Spleen (tissue), 11 donors: ENCODE measurements around the gene DHTKD1. TPM values are rescaled to one million over a fixed set of nuclear protein-coding genes. Genes with fewer than 3 reads are reported as not detected.

Experiments
- DNase-seq: peaks from one replicate; pipeline ENCODE4 v3.0.0-alpha.2; 2020
- H3K27ac ChIP-seq, 8 donors: fragments of 200-600 bp; sonication (generic) in 7 of 8; 1 replicate in 4 of 8; 2 replicates in 4 of 8; pipeline versions ENCODE4 v1.5.0 to v1.8.0; 2016 to 2021; ENCODE audit warnings: inconsistent platforms in 4 of 8, mild to moderate bottlenecking in 4 of 8, moderate library complexity in 1 of 8
- H3K27me3 ChIP-seq, 7 donors: fragments of 200-600 bp; sonication (generic) in 6 of 7; replicated peaks in 1 of 7; 1 replicate in 4 of 7; 2 replicates in 3 of 7; pipeline versions ENCODE4 v1.5.0 to v1.8.0; 2016 to 2021; ENCODE audit warnings: inconsistent platforms in 3 of 7, mild to moderate bottlenecking in 1 of 7
- H3K36me3 ChIP-seq, 6 donors: fragments of 200-600 bp; sonication (generic) in 5 of 6; 1 replicate in 4 of 6; 2 replicates in 2 of 6; pipeline versions ENCODE4 v1.5.0 to v1.8.0; 2016 to 2021; ENCODE audit warnings: inconsistent platforms in 2 of 6
- H3K4me1 ChIP-seq, 6 donors: fragments of 200-600 bp; sonication (generic) in 5 of 6; 1 replicate in 3 of 6; 2 replicates in 3 of 6; pipeline versions ENCODE4 v1.5.0 to v1.8.0; 2016 to 2021; ENCODE audit warnings: inconsistent platforms in 3 of 6
- H3K4me3 ChIP-seq, 8 donors: fragments of 200-600 bp; sonication (generic) in 7 of 8; 1 replicate in 4 of 8; 2 replicates in 4 of 8; pipeline versions ENCODE4 v1.5.0 to v1.8.0; 2016 to 2021; ENCODE audit warnings: inconsistent platforms in 4 of 8, mild to moderate bottlenecking in 4 of 8, moderate library complexity in 2 of 8
- H3K9me3 ChIP-seq, 8 donors: fragments of 200-600 bp; sonication (generic) in 7 of 8; 1 replicate in 4 of 8; 2 replicates in 4 of 8; pipeline versions ENCODE4 v1.5.0 to v1.8.0; 2016 to 2021; ENCODE audit warnings: inconsistent platforms in 4 of 8
- POLR2A ChIP-seq, 3 donors: fragments of 450-650 bp; IDR thresholded peaks; one replicate each; pipeline ENCODE4 v1.5.1; 2017; ENCODE audit warnings: antibody characterized with exemption in 3 of 3, mild to moderate bottlenecking in 1 of 3
- POLR2AphosphoS5 ChIP-seq, 3 donors: sonication (generic); formaldehyde crosslinking; IDR thresholded peaks; one replicate each; pipeline ENCODE4 v1.5.1; 2017; ENCODE audit warnings: antibody characterized with exemption in 3 of 3
- WGBS, 5 donors: extraction: QIAGEN DNeasy Blood & Tissue Kit in 3 of 5; methylation state at CpG; one replicate each; pipeline versions ENCODE4 v1.1.5 to v1.1.7; 2013 to 2018; 5-methylcytosine and 5-hydroxymethylcytosine counted together
- intact Hi-C: fragments of 100-400 bp; cut with DNase I; formaldehyde crosslinking; loops from one replicate; pipeline ENCODE4 v1.15.0; 2023; ENCODE audit warnings: low total_unique reads
- polyA plus RNA-seq, 3 donors: library from polyadenylated mRNA; stranded (reverse); fragments of 200-250 nt; gene quantifications; one replicate each; pipeline ENCODE4 v1.2.1, GENCODE V29; 2013
- total RNA-seq, 7 donors: library from RNA; depleted of rRNA in 3 of 7; stranded (reverse); fragments of >200 nt in 3 of 7; fragmentation: NEBNext Ultra II Directional in 4 of 7; extraction: Animal tissue kit (Norgen Biotek cat#: 25700) in 4 of 7; gene quantifications; one replicate each; pipeline versions ENCODE4 v1.1.0 to v1.2.1, GENCODE V29; 2016 to 2021
- TF ChIP-seq, protein P1 (sequence below), 11 experiments: fragments of 200-600 bp in 7 of 11; fragments of 450-650 bp in 4 of 11; sonication (generic) in 4 of 11; IDR thresholded peaks in 8 of 11; conservative IDR thresholded peaks in 3 of 11; 1 replicate in 7 of 11; 2 replicates in 4 of 11; pipeline versions ENCODE4 v1.4.0 to v1.8.0; 2016 to 2021; ENCODE audit warnings: antibody characterized with exemption in 11 of 11, inconsistent platforms in 4 of 11, mild to moderate bottlenecking in 1 of 11
- donor health status: healthy with polysubstance abuse.
- donor health status: DM: no; HTN: no; CAD: no; lungs with moderate emphysema.
- donor health status: DM: no; HTN: no; CAD: no.
- donor health status: Bipolar disorder and iron deficiency.
- donor health status: healthy.
- donor health status: DM: no; HTN: no; CAD: no.
- donor health status: DM: yes; HTN: yes; CAD: no.

Gene DHTKD1
- total and polyA plus RNA-seq, 10 donors, result 7.4 to 36.6 (median 27.6) TPM

DNA sequence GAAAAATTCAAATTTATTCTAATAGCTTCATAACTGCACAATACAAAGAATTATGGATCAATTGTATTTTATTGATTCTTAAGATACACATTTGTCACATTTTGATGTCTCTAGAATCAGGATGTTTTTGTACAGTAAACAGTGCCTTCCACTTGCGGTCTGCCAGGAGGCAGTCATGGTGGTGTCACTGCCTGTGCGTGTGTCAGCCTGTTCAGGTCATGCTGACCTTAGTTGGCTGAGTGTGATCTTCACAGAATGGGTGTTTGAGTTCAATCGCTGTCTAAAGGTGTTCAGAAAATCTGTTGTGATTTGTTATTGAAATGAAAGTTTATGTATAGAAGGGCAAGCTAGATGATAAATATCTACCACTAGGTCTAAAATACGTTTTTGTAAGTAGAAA, 81.4 kb downstream of the DHTKD1 start:
- intact Hi-C loops, result no loop called here
- no peak overlapping the region for H3K4me3 ChIP-seq
- no peak for TF ChIP-seq POLR2A (IDR thresholded peaks at IDR 0.05)
- TF ChIP-seq, protein P1, sequence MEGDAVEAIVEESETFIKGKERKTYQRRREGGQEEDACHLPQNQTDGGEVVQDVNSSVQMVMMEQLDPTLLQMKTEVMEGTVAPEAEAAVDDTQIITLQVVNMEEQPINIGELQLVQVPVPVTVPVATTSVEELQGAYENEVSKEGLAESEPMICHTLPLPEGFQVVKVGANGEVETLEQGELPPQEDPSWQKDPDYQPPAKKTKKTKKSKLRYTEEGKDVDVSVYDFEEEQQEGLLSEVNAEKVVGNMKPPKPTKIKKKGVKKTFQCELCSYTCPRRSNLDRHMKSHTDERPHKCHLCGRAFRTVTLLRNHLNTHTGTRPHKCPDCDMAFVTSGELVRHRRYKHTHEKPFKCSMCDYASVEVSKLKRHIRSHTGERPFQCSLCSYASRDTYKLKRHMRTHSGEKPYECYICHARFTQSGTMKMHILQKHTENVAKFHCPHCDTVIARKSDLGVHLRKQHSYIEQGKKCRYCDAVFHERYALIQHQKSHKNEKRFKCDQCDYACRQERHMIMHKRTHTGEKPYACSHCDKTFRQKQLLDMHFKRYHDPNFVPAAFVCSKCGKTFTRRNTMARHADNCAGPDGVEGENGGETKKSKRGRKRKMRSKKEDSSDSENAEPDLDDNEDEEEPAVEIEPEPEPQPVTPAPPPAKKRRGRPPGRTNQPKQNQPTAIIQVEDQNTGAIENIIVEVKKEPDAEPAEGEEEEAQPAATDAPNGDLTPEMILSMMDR (IDR thresholded peaks at IDR 0.05 in 8 of 11, conservative IDR thresholded peaks at IDR 0.05 in 3 of 11), result no peak
- TF ChIP-seq POLR2AphosphoS5 (IDR thresholded peaks at IDR 0.05), result no peak
- no peak overlapping the region for H3K27ac ChIP-seq
- no peaks in the 10 kb centered on the region for H3K4me1 ChIP-seq
- peaks cover 0 to 95% (median 20%) of the 10 kb centered on the region in 6 donors for H3K36me3 ChIP-seq
- no peaks in the 10 kb centered on the region for H3K27me3 ChIP-seq
- no peaks in the 10 kb centered on the region for H3K9me3 ChIP-seq
- 72 to 89% (median 80%) methylated on average over 4 of the region's 4 CpGs for WGBS, 5 donors
- no peak for DNase-seq

DNA sequence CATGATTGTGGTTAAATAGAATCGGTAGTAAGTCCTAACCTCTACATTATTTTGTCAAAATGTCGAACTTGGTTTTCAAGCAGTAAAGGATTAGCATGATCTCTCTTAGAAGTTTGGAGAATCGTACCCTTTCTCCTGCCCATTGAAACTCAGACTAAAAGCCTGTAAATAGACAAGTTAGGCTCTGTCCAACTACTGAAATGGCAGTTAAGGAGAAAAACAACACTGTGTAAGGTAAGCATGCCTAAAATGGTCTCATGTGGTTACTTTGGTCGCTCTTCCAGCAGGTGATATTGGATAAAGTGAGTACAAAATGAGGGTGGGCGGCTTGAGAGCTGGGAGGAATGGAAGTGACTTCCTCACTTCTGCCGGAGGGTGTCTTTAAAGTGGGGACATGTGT, 85.8 kb downstream of the DHTKD1 start:
- 88 to 96% (median 94%) methylated on average over 6 of the region's 6 CpGs for WGBS, 5 donors
- H3K9me3 ChIP-seq, result no peaks in the 10 kb centered on the region
- H3K4me3 ChIP-seq, result no peak overlapping the region
- intact Hi-C loops, result no loop called here
- H3K36me3 ChIP-seq, result peaks cover 0 to 96% (median 28%) of the 10 kb centered on the region in 6 donors
- TF ChIP-seq POLR2AphosphoS5 (IDR thresholded peaks at IDR 0.05), result no peak
- TF ChIP-seq POLR2A (IDR thresholded peaks at IDR 0.05), result no peak
- TF ChIP-seq, protein P1 (IDR thresholded peaks at IDR 0.05 in 8 of 11, conservative IDR thresholded peaks at IDR 0.05 in 3 of 11), result no peak
- H3K4me1 ChIP-seq, result peaks cover 0 to 9% (median 0%) of the 10 kb centered on the region in 6 donors
- no peaks in the 10 kb centered on the region for H3K27me3 ChIP-seq
- no peak overlapping the region for H3K27ac ChIP-seq
- no peak for DNase-seq

DNA sequence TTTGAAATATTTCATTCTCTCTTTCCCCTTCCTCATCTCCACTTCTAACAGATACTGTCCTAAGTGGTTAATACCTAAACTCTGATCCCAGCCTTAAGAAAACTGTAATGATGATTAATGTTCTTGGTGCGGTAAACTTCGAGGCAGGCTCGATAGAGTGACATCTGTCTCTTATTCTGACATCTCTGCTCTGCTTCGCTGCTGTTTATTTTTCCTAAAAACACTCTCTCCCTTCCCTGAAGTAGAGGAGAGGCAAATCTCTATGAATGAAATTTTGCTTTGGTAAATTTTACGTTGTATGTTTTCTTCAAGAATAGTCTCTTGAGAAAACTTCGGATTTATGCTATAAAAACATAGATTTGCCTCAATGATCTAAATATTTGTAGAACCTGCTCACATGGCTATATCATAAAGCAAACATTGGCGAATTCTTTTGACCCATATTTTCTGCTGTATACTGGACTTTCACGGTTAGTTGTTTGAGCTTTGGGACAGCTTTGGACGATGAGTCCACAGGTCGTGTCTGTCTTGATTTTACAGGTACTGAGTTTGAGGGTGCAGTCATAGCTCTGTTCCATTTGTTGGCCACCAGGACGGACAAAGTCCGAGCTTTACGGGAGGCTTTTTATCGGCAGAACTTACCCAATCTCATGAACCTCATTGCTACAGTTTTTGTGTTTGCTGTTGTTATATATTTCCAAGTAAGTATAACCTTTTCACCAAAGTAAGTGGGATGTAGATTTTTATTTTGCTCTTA, 87.8 kb downstream of the DHTKD1 start:
- Histone ChIP-seq H3K4me3 (no peak overlapping the region), H3K36me3 (peaks cover 0 to 95% (median 34%) of the 10 kb centered on the region in 6 donors), H3K27me3 (no peaks in the 10 kb centered on the region), H3K9me3 (no peaks in the 10 kb centered on the region), H3K27ac (no peak overlapping the region), H3K4me1 (peaks cover 0 to 9% (median 0%) of the 10 kb centered on the region in 6 donors)
- 90 to 96% (median 94%) methylated on average over 14 of the region's 14 CpGs for WGBS, 5 donors
- DNase-seq, result no peak
- intact Hi-C loops, result no loop called here
- TF ChIP-seq POLR2AphosphoS5 (IDR thresholded peaks at IDR 0.05), result no peak
- TF ChIP-seq, protein P1 (IDR thresholded peaks at IDR 0.05 in 8 of 11, conservative IDR thresholded peaks at IDR 0.05 in 3 of 11), result no peak

DNA sequence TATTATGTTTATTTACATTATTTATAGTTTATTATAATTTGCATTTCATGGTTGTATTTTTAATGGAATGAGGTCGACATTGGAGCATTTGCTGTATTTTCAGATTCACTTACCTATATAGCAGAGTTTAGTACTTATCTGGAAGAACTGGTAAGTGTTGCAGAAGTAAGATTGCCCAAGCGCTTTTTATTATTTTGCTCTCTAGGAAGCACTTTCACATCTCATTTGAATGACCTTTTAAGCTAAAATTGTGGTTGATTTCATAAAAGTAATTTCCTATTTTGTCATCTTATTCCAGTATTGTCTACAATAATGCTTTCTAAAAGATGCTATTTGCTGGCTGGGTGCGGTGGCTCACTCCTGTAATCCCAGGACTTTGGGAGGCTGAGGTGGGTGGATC, 89.4 kb downstream of the DHTKD1 start:
- no peaks in the 10 kb centered on the region for H3K9me3 ChIP-seq
- no peak overlapping the region for H3K4me3 ChIP-seq
- 53 to 85% (median 72%) methylated on average over 3 of the region's 3 CpGs for WGBS, 5 donors
- no peak overlapping the region for H3K27ac ChIP-seq
- no peak for DNase-seq
- H3K4me1 ChIP-seq, result peaks cover 0 to 9% (median 0%) of the 10 kb centered on the region in 6 donors
- peaks cover 0 to 95% (median 45%) of the 10 kb centered on the region in 6 donors for H3K36me3 ChIP-seq
- TF ChIP-seq, protein P1 (IDR thresholded peaks at IDR 0.05 in 8 of 11, conservative IDR thresholded peaks at IDR 0.05 in 3 of 11), result no peak
- TF ChIP-seq POLR2AphosphoS5 (IDR thresholded peaks at IDR 0.05) (no peak), POLR2A (IDR thresholded peaks at IDR 0.05) (no peak)
- intact Hi-C loops, result no loop called here
- H3K27me3 ChIP-seq, result no peaks in the 10 kb centered on the region
